A172 (cell line): Measurements from ENCODE around the gene UBE2Z. TPM values are rescaled to one million over a fixed set of nuclear protein-coding genes. Genes with fewer than 3 reads are reported as not detected.
"Not testable (repeated sequence)": the region's sequence is repeated elsewhere in the genome, so short reads cannot be mapped to it uniquely, and the experiment has no call there.

Source experiments
- DNase-seq: peaks from one replicate; pipeline ENCODE4 v3.0.0-alpha.2; 2015; ENCODE audit warnings: low spot score
- total RNA-seq: library from RNA; depleted of rRNA; stranded (reverse); fragments of >200 nt; shearing (Covaris generic); gene quantifications from 2 replicates; pipeline ENCODE4 v1.2.3, GENCODE V29; 2014; rRNA removed

UBE2Z gene
- total RNA-seq = 112 and 118 TPM in 2 replicates

GRCh38 chr17:48908047-48908843, at the start of gene UBE2Z:
Gene UBE2Z, plus strand, starts transcription at chr17:48908407. Its CDS starts 97 bp downstream, at chr17:48908504.
- peak; percentile 91 for DNase-seq

GRCh38 chr17:48860034-48860433, 48.2 kb upstream of the UBE2Z start:
- DNase-seq = no peak

- DNase-seq = no peak
Measured at GRCh38 chr17:48860456-48860855, 47.8 kb upstream of the UBE2Z start.

GRCh38 chr17:48868916-48869500, 39.2 kb upstream of the UBE2Z start:
- no peak for DNase-seq

- no peak for DNase-seq
Measured at GRCh38 chr17:48869821-48870318, 38.3 kb upstream of the UBE2Z start.

- no peak for DNase-seq
Measured at GRCh38 chr17:48871035-48871550, 37.1 kb upstream of the UBE2Z start.

GRCh38 chr17:48871551-48872351, 36.5 kb upstream of the UBE2Z start:
- DNase-seq = no peak

- not testable (repeated sequence) for DNase-seq
Measured at GRCh38 chr17:48872409-48872808, 35.8 kb upstream of the UBE2Z start.

- DNase-seq = no peak
Measured at GRCh38 chr17:48873209-48873608, 35.0 kb upstream of the UBE2Z start.

- DNase-seq = no peak
Measured at GRCh38 chr17:48873696-48874443, 34.3 kb upstream of the UBE2Z start.

GRCh38 chr17:48878920-48879898, 29.0 kb upstream of the UBE2Z start:
- DNase-seq = peak; percentile 68

GRCh38 chr17:48882272-48882671, 25.9 kb upstream of the UBE2Z start:
- no peak for DNase-seq

- DNase-seq = no peak
Measured at GRCh38 chr17:48883171-48883570, 25.0 kb upstream of the UBE2Z start.

- DNase-seq = no peak
Measured at GRCh38 chr17:48890086-48890485, 18.1 kb upstream of the UBE2Z start.

- DNase-seq = no peak
Measured at GRCh38 chr17:48892940-48893645, 15.1 kb upstream of the UBE2Z start.

GRCh38 chr17:48893646-48894508, 14.3 kb upstream of the UBE2Z start:
- no peak for DNase-seq

- no peak for DNase-seq
Measured at GRCh38 chr17:48894886-48895285, 13.3 kb upstream of the UBE2Z start.

- no peak for DNase-seq
Measured at GRCh38 chr17:48901241-48901640, 7.0 kb upstream of the UBE2Z start.
